HepG2 (cell line): ENCODE results near the gene NUDT2. TPM values are rescaled to one million over a fixed set of nuclear protein-coding genes. Genes with fewer than 3 reads are reported as not detected.

Source experiments
- AHDC1 ChIP-seq: sonication (generic); formaldehyde crosslinking; IDR thresholded peaks from 2 replicates; pipeline ENCODE4 v1.5.1; 2020; ENCODE audit warnings: mild to moderate bottlenecking, missing genetic modification reagents, borderline replicate concordance
- ATF2 ChIP-seq: sonication (generic); formaldehyde crosslinking; IDR thresholded peaks from 2 replicates; pipeline ENCODE4 v1.4.0; 2020; ENCODE audit warnings: missing genetic modification reagents
- FUBP1 ChIP-seq: sonication (generic); formaldehyde crosslinking; IDR thresholded peaks from 2 replicates; pipeline ENCODE4 v1.5.1; 2020; ENCODE audit warnings: missing genetic modification reagents, mild to moderate bottlenecking, borderline replicate concordance
- GLMP ChIP-seq: sonication (generic); formaldehyde crosslinking; IDR thresholded peaks from 2 replicates; pipeline ENCODE4 v1.9.0; 2021; ENCODE audit warnings: missing genetic modification reagents, mild to moderate bottlenecking, borderline replicate concordance
- ISL2 ChIP-seq: sonication (generic); formaldehyde crosslinking; IDR thresholded peaks from 2 replicates; pipeline ENCODE4 v1.5.0; 2020; ENCODE audit warnings: missing genetic modification reagents
- KLF15 ChIP-seq: sonication (generic); formaldehyde crosslinking; IDR thresholded peaks from 2 replicates; pipeline ENCODE4 v1.8.1; 2023; ENCODE audit warnings: borderline replicate concordance, mild to moderate bottlenecking, inconsistent platforms, missing genetic modification reagents, mixed read lengths
- KLF16 ChIP-seq, 2 experiments: sonication (generic) in 1 of 2; formaldehyde crosslinking in 1 of 2; IDR thresholded peaks; 2 replicates each; pipeline versions ENCODE4 v1.6.1 to v1.8.0; 2016 to 2023; ENCODE audit warnings: missing genetic modification reagents in 2 of 2, missing compliant biosample characterization in 1 of 2
- NFKB2 ChIP-seq: sonication (generic); formaldehyde crosslinking; IDR thresholded peaks from 2 replicates; pipeline ENCODE4 v1.4.0; 2020; ENCODE audit warnings: missing genetic modification reagents, borderline replicate concordance
- PHF21A ChIP-seq: sonication (generic); formaldehyde crosslinking; IDR thresholded peaks from 2 replicates; pipeline ENCODE4 v1.5.0; 2020; ENCODE audit warnings: mild to moderate bottlenecking, missing genetic modification reagents
- SIN3A ChIP-seq: IDR thresholded peaks from 2 replicates; pipeline ENCODE4 v1.6.1; 2011; ENCODE audit warnings: low read depth, mild to moderate bottlenecking, control low read depth, low read length, borderline replicate concordance
- TFDP2 ChIP-seq: sonication (generic); formaldehyde crosslinking; IDR thresholded peaks from 2 replicates; pipeline ENCODE4 v1.4.0; 2020; ENCODE audit warnings: missing genetic modification reagents
- polyA plus RNA-seq, 8 experiments: library from polyadenylated mRNA; depleted of rRNA in 3 of 8; stranded (reverse) in 7 of 8; unstranded in 1 of 8; fragments of >200 nt; fragmentation: Illumina TruSeq in 4 of 8; extraction: Trizol in 4 of 8; gene quantifications; 2 replicates each; pipeline versions ENCODE4 v1.2.1 to v1.2.3, GENCODE V29; 2011 to 2016; ENCODE audit warnings: low read depth in 4 of 8, missing spikeins in 1 of 8, mixed read lengths in 1 of 8; ENCODE audit not compliant: insufficient read depth in 1 of 8
- total RNA-seq, 5 experiments: library from RNA; depleted of rRNA; stranded (reverse); fragments of >200 nt; fragmentation: Illumina TruSeq; extraction: Trizol; gene quantifications; 2 replicates each; pipeline ENCODE4 v1.2.3, GENCODE V29; 2016; ENCODE audit warnings: low read depth in 1 of 5

The NUDT2 gene
- total and polyA plus RNA-seq, 2 of the 13 experiments (the other 11 are each of a cell fraction or from before 2014, with no cell fraction given): 19.9 to 24.6 TPM

- TF ChIP-seq AHDC1 (no peak), SIN3A (no peak), KLF16 (CRISPR knock-in tag; IDR thresholded peaks at IDR 0.05) (peak in 1 of 2 experiments; percentile 74; a peak in 1 of 4 replicates), ISL2 (CRISPR knock-in tag) (no peak), PHF21A (CRISPR knock-in tag) (peak; percentile 61; the same call in 1 of the 2 replicates), FUBP1 (CRISPR knock-in tag) (no peak), NFKB2 (no peak), GLMP (no peak), KLF15 (CRISPR knock-in tag) (no peak), TFDP2 (CRISPR knock-in tag) (no peak), ATF2 (CRISPR knock-in tag) (no peak)
Observed at GRCh38 chr9:34379334-34380033, 50.1 kb downstream of the NUDT2 start (continued).
